Activated naive CD4-positive, alpha-beta T cell treated with anti-CD3 and anti-CD28 coated beads for 36 hours (primary cell): Measurements from ENCODE around the gene PLXNC1. TPM values are rescaled to one million over a fixed set of nuclear protein-coding genes. Genes with fewer than 3 reads are reported as not detected.

ENCODE experiments used
- CTCF ChIA-PET: fragments of 350-600 bp; sonication (Branson Sonifier 250); formaldehyde crosslinking; loops from one replicate; lab custom pipeline; 2021; ENCODE audit warnings: antibody characterized with exemption; lab: Charles Lee
- DNase-seq: peaks from one replicate; pipeline ENCODE4 v3.0.0-alpha.2; 2020
- H3K27ac Mint-ChIP-seq: one replicate; pipeline ENCODE4 v1.8.0; 2021; ENCODE audit warnings: mild to moderate bottlenecking, mixed read lengths
- H3K27me3 Mint-ChIP-seq: one replicate; pipeline ENCODE4 v1.8.0; 2021; ENCODE audit warnings: low read depth, mixed read lengths
- H3K36me3 Mint-ChIP-seq: one replicate; pipeline ENCODE4 v1.8.0; 2021; ENCODE audit warnings: low read depth, mixed read lengths
- H3K4me1 Mint-ChIP-seq: one replicate; pipeline ENCODE4 v1.8.0; 2021; ENCODE audit warnings: low read depth, mixed read lengths
- H3K4me3 Mint-ChIP-seq: one replicate; pipeline ENCODE4 v1.8.0; 2021; ENCODE audit warnings: mild to moderate bottlenecking, moderate library complexity, mixed read lengths
- H3K9me3 Mint-ChIP-seq: one replicate; pipeline ENCODE4 v1.8.0; 2021; ENCODE audit warnings: mixed read lengths
- intact Hi-C: fragments of 100-400 bp; cut with micrococcal nuclease; formaldehyde crosslinking; loops from one replicate; pipeline ENCODE4 v1.15.1; 2023
- total RNA-seq, 2 experiments: library from RNA; stranded (reverse); gene quantifications; one replicate each; pipeline ENCODE4 v1.2.3, GENCODE V29; 2021

Gene PLXNC1
- total RNA-seq, 2 experiments from 2014 or later: 3.6 to 4.0 TPM

DNA sequence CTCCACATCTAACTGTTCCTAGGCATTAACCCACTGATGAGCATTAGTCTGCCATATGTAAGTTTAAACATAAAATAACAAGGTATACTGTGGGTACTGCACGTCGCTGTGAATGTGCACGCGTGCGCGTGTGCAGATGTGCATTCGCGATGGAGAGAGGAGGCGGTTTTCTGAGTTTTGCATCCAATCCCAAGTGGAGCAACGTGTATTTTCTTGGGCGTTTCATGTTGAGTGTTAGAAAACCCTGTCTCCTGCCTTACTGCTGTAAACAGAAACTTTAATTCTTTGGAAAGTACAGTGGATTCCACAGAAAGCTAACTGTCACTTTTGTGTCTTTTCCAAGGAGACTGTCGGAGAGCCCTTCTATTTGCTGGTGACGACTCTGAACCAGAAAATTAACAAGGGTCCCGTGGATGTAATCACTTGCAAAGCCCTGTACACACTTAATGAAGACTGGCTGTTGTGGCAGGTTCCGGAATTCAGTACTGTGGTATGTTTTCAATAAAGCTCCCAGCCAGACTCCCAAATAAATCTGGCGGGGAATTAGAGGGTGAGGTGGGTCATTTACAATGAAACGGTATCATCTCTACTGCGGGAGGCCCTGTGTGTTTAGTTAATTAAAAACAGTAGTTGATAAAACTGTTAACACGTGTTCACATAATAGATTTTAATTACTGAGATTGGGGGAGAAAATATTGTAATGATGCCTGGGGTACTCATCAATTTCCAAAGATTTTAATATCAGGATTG is 116.5 kb downstream of the PLXNC1 start:
- Mint-ChIP-seq H3K4me3 (no peak overlapping the region), H3K9me3 (no peaks in the 10 kb centered on the region), H3K27ac (no peak overlapping the region), H3K27me3 (no peaks in the 10 kb centered on the region), H3K36me3 (peaks cover 6% of the 10 kb centered on the region), H3K4me1 (peaks cover 51% of the 10 kb centered on the region)
- intact Hi-C loops: loop anchor here (5.0 to 10.0 kb wide), 7 partner anchors 377 to 1338 kb away; partner anchors contain the start of genes CRADD, EEA1, FGD6 and METAP2
- CTCF ChIA-PET: no interaction called here
- DNase-seq: no peak

DNA sequence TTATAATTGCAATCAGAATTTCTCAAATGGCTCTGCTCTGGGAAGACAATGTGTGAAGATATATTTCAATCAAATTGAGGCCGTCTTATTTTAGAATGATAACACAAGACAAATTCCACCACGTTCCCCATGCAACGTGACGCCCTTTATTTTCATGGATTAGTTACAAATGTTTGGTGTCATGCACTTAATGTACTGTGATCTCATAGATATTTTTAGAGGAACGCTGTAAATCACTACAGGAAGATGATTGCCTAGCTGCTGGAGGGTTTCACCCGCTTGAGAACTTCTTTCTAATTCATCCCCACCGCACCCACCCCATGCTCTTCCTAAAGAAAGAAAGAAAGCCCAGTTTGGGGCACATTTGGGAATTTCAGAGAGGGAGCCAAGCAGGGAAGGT is 117.2 kb downstream of the PLXNC1 start:
- H3K36me3 Mint-ChIP-seq: peaks cover 6% of the 10 kb centered on the region
- H3K9me3 Mint-ChIP-seq: no peaks in the 10 kb centered on the region
- CTCF ChIA-PET: no interaction called here
- H3K4me1 Mint-ChIP-seq: peaks cover 57% of the 10 kb centered on the region
- DNase-seq: no peak
- intact Hi-C loops: loop anchor here (5.0 to 10.0 kb wide), 4 partner anchors 377 to 1338 kb away; partner anchors contain the start of genes CRADD and EEA1
- H3K27me3 Mint-ChIP-seq: no peaks in the 10 kb centered on the region
- H3K27ac Mint-ChIP-seq: no peak overlapping the region
- H3K4me3 Mint-ChIP-seq: no peak overlapping the region

DNA sequence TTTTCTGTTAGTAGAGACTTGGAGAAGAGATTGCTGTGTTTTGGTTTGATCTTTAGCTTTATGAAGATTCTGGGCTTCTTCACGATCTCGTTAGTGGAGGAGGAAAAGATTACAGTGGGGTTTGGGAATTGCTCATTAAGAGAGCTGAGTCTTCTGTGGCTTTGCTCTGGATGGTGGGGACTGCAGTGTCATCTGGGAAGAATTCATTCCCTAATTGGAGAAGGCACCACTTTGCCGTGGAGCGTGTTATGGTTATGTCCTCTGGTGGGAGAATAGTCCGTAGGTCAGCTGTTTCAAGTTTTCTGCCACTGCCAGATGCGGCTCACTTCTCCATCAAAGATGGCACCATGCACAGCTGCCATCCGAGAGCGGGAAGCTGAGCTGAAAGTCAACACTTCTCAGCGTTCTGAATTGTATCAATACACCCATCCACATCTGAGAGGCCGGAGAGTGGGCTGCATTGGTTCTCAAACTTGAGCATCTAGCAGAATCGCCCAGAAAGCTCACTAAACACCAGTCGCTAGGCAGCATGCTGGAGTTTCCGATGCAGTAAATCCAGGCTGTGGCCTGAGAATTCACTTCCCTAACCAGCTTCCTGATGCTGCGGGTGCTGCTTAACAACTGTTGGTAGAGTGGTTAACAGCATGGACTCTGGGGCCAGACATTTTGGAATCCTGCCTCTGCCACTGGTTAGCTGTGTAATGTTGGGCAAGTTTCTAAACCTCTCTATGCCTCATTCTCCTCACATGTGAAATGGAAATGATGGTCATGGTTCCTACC is 117.8 kb downstream of the PLXNC1 start:
- intact Hi-C loops: loop anchor here (5.0 to 10.0 kb wide), 4 partner anchors 376 to 1339 kb away; partner anchors contain the start of genes CRADD and EEA1
- CTCF ChIA-PET: no interaction called here
- Mint-ChIP-seq H3K9me3 (no peaks in the 10 kb centered on the region), H3K4me3 (no peak overlapping the region), H3K27ac (no peak overlapping the region), H3K27me3 (no peaks in the 10 kb centered on the region), H3K4me1 (peaks cover 62% of the 10 kb centered on the region), H3K36me3 (peaks cover 6% of the 10 kb centered on the region)
- DNase-seq: no peak

DNA sequence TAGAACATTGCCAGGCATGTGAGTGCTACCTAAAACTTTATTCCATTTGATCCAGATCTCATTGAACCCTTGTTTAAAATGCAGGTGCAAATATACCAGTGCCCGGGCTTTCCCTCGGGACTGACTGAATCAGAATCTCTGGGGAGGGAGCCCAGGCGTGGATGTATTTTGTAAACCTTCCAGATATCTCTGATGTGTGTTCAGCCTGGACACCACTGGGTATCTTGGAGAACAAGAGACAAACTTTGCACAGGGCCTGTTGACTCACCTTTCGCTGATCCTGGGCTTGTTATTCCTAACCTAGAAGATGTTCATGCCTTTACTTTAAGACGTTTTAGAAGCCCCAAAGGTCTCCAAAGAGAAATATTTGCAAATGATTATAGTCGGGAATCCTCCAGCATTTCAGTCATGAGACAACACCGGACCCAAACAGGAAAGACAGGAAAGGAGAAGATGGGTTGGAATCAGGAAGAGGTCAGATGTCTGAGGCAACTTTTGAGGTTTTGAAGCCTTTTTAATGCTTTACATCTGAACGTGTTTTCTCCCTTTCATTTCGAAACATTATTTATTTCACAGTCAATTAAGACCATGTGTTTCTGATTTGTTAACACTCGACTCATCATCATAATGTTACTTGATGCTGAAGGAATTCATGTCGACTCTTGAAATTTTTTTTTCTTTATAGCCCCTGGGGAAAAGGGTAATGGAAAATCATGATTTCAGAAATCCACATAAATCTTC is 118.6 kb downstream of the PLXNC1 start:
- no peak overlapping the region for H3K4me3 Mint-ChIP-seq
- H3K4me1 Mint-ChIP-seq: peaks cover 65% of the 10 kb centered on the region
- CTCF ChIA-PET: no interaction called here
- peaks cover 9% of the 10 kb centered on the region for H3K36me3 Mint-ChIP-seq
- H3K9me3 Mint-ChIP-seq: no peaks in the 10 kb centered on the region
- no peak for DNase-seq
- H3K27me3 Mint-ChIP-seq: no peaks in the 10 kb centered on the region
- intact Hi-C loops: loop anchor here (5.0 to 10.0 kb wide), 4 partner anchors 375 to 1340 kb away; partner anchors contain the start of genes CRADD and EEA1
- H3K27ac Mint-ChIP-seq: no peak overlapping the region

DNA sequence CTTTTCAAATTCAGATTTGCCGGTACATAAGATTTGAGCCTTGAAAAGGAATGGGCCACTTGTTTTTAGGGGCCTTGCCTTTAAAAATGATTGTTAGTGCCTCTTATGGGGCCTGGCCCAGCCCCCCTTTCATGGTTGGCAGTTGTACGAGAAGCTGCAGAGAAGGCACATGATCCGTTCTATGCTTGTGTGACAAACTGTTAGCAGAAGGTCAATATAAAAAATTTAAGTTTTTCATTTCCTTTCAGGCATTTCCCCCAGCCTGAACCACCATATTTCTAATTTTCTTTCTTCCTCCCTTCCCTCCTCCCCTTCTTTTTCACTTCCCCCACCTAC is 119.1 kb downstream of the PLXNC1 start:
- H3K4me3 Mint-ChIP-seq: no peak overlapping the region
- intact Hi-C loops: loop anchor here (5.0 to 10.0 kb wide), 4 partner anchors 375 to 1340 kb away; partner anchors contain the start of genes CRADD and EEA1
- no peak overlapping the region for H3K27ac Mint-ChIP-seq
- H3K36me3 Mint-ChIP-seq: peaks cover 13% of the 10 kb centered on the region
- H3K9me3 Mint-ChIP-seq: no peaks in the 10 kb centered on the region
- DNase-seq: no peak
- no peaks in the 10 kb centered on the region for H3K27me3 Mint-ChIP-seq
- CTCF ChIA-PET: no interaction called here
- H3K4me1 Mint-ChIP-seq: peaks cover 60% of the 10 kb centered on the region

DNA sequence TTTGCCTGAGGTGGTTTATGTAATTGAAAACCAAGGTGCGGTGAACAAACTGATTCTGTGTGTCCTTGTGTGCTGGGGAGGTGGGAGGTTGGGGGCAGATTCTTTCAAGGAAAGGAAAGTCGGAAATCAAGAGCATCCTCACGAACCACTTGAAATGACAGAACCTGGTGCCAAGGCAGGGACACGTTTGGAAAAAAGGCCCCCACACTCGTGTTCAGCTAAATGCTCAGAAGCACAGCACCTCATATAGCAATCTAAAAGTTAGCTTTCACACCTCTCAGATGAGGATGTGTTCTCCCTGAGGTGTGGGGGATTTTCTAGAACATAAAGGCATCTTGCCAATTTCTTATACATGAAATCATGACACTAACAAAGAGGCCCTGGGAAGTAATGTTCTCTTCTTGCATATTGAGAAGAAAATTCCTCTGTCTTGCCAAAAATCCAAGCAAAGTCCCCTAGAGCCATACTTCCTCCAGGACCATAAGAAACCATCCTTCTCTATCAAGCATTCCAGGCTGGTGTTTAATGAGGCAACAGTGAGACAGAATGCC is 119.6 kb downstream of the PLXNC1 start:
- no peaks in the 10 kb centered on the region for H3K9me3 Mint-ChIP-seq
- H3K4me1 Mint-ChIP-seq: peaks cover 56% of the 10 kb centered on the region
- peak; percentile 20 for DNase-seq
- H3K4me3 Mint-ChIP-seq: no peak overlapping the region
- peaks cover 14% of the 10 kb centered on the region for H3K36me3 Mint-ChIP-seq
- intact Hi-C loops: loop anchor here (2.0 to 10.0 kb wide), 8 partner anchors 37 to 1341 kb away; partner anchors contain the start of genes CEP83, CRADD and EEA1
- H3K27me3 Mint-ChIP-seq: no peaks in the 10 kb centered on the region
- no peak overlapping the region for H3K27ac Mint-ChIP-seq
- CTCF ChIA-PET: no interaction called here

DNA sequence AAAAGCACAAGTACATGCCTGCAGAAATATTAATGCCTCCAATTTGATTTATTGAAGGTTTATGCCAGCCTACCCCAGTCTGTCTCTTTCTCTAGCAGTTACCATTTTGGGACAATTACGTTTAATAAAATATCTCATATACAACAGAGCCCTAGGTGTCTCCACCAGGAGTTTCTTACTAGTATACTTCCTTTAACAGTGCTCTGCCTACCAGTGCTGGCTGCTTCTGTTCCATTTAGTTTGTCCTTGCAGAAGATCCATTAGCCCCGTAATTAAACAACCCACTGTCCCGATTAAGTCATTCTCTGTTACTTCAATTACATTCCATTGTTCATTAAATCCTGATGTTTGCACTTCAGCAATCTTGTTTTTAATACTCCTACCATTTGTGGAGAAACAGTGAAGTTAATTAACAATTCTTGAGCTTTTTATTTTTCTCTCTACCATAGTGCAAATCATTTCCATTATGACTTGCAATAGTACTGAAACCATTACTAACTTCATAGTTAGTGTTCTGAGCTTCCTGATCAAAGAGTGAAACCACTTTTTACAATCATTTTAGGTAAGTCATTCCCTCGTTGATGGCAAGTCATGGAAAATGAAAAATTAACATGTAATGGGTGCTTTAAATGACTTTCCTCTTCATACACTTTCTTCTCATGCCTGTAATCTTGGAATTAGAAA is 121.1 kb downstream of the PLXNC1 start:
- DNase-seq: no peak
- Mint-ChIP-seq H3K36me3 (peaks cover 14% of the 10 kb centered on the region), H3K4me1 (peaks cover 46% of the 10 kb centered on the region), H3K4me3 (no peak overlapping the region), H3K27me3 (no peaks in the 10 kb centered on the region), H3K27ac (peak overlapping the region; percentile 30), H3K9me3 (no peaks in the 10 kb centered on the region)
- intact Hi-C loops: loop anchor here (1.0 to 10.0 kb wide), 13 partner anchors 25 to 1342 kb away; partner anchors contain the start of genes CEP83, CRADD and EEA1
- CTCF ChIA-PET: interaction anchor here (0.8 kb wide), 1 partner anchor 118 kb away, joined by 3 read pairs; no protein-coding TSS in a partner anchor

DNA sequence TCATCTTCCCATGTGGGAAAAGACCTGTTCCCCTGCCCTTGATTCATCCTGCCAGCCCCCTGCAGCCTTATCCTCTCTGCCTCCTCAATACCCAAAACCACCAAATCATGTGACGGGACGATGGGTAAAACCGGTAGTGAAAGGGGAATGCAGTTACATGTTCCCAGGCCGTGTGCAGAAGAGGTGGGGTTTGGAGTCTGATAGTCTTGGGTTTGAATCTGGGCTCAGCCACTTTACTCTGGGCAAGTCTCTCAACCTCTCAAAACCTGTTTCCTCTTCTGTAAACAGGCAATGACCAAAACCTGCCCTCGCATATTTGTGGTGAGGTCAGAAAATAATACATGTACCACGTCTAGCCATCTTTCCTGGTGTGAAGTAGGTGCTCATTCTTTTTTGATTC is 123.0 kb downstream of the PLXNC1 start:
- no peak for DNase-seq
- Mint-ChIP-seq H3K27ac (no peak overlapping the region), H3K36me3 (peaks cover 11% of the 10 kb centered on the region), H3K4me1 (peaks cover 46% of the 10 kb centered on the region), H3K4me3 (no peak overlapping the region), H3K27me3 (no peaks in the 10 kb centered on the region), H3K9me3 (no peaks in the 10 kb centered on the region)
- intact Hi-C loops: no loop called here
- CTCF ChIA-PET: no interaction called here

DNA sequence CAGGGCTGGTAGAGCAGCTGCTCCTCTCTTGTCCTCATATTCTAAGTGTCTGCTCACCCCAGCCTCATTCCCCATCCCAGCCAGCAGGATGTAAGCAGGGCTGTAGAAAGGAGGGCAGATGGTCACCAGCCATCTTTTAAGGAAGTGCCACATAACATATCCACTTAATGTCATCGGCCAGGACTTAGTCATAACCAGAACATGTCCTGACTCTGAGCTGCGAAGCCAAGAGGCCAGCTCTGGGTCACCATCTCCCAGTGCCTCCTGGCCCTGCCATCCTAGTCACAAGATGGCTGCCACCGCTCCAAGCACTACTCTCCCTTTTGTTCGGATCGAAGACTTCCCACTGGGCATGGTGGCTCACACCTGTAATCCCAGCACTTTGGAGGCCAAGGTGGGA is 123.9 kb downstream of the PLXNC1 start:
- Mint-ChIP-seq H3K4me1 (peaks cover 40% of the 10 kb centered on the region), H3K36me3 (peaks cover 11% of the 10 kb centered on the region), H3K27me3 (no peaks in the 10 kb centered on the region), H3K9me3 (no peaks in the 10 kb centered on the region), H3K4me3 (no peak overlapping the region), H3K27ac (no peak overlapping the region)
- CTCF ChIA-PET: no interaction called here
- intact Hi-C loops: no loop called here
- no peak for DNase-seq

DNA sequence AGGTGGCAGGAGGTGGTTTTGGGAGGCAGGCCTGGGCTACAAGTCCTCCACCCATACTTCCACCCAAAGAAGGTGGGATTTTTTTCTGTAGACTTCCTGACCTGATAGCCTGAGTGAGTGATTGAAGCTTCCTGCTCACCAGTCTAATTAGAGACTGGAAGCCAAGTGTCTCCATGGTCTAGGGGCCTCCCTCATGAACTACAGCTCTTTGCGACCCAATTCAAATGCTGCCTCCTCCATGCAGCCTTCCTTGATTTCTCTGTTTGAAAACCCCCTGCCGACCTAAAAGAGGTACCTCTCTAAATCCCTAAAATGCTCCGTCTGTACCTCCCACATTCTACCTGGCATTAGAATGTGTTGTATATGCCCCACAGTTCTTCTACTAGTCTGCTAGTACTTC is 124.9 kb downstream of the PLXNC1 start:
- Mint-ChIP-seq H3K4me3 (no peak overlapping the region), H3K27ac (no peak overlapping the region), H3K4me1 (peaks cover 31% of the 10 kb centered on the region), H3K9me3 (no peaks in the 10 kb centered on the region), H3K36me3 (peaks cover 11% of the 10 kb centered on the region), H3K27me3 (no peaks in the 10 kb centered on the region)
- no peak for DNase-seq
- intact Hi-C loops: no loop called here
- CTCF ChIA-PET: no interaction called here

DNA sequence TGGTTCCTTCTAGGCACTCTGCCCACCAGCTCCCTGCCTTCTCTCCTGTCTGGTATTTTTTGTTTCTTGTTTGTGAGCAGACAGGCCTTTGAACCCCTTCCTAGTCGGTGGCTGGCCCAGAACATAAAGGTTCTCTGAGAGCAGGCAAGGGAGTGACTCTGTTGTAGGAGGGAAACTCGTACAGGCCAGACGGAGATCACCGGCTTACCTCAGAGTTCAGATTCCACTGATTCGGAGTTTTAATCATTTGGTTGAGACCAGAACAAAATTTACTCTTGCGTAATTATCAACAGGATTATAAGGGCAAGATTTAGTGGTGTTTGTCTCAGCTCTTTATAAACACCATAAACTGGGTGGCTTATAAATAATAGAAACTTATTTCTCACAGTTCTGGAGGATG is 128.3 kb downstream of the PLXNC1 start:
- Mint-ChIP-seq H3K9me3 (no peaks in the 10 kb centered on the region), H3K4me3 (no peak overlapping the region), H3K27me3 (no peaks in the 10 kb centered on the region), H3K36me3 (peaks cover 9% of the 10 kb centered on the region), H3K4me1 (peaks cover 3% of the 10 kb centered on the region), H3K27ac (no peak overlapping the region)
- DNase-seq: no peak
- intact Hi-C loops: no loop called here
- CTCF ChIA-PET: interaction anchor here (0.7 kb wide), 1 partner anchor 61 kb away, joined by 5 read pairs; no protein-coding TSS in a partner anchor
